ENCODE results near the gene SH2D6.

The SH2D6 gene

DNA sequence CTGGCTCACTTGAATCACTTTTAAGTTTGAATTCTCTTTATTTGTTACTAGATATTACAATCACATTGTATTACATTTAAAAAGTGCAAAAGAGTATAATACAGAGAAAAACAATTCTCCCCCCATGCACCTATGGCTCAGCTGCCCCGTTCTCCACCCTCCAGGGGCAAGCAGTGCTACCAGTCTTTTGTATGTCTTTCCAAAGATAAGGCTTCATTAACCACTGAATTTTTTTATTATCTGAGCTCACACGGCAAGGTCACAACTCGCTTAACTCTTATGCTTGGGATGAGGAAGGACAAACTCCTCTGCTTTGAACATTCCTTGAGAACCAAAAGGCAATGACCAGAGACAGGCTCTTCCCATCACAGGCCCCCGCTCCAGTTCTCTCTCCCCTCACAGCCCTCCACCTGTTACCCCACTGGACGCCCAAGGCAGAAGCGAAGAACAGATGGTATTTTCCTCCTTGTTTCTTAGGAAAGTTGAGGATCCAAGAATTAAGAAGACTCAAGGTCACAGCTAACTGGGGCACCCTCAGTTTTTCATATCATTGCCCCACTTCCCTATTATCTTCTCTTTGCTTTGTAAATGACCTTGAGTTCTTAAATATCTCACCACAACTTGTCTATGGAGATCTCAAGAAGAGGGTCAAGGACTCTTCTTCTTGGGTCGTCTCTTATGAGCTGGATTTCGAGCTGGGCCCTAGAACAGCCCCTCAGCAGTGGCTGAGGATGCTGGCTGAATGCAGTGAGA is 30.1 kb downstream of the SH2D6 start:
- no peak overlapping the region for H3K27ac ChIP-seq
- TF ChIP-seq, protein P1, sequence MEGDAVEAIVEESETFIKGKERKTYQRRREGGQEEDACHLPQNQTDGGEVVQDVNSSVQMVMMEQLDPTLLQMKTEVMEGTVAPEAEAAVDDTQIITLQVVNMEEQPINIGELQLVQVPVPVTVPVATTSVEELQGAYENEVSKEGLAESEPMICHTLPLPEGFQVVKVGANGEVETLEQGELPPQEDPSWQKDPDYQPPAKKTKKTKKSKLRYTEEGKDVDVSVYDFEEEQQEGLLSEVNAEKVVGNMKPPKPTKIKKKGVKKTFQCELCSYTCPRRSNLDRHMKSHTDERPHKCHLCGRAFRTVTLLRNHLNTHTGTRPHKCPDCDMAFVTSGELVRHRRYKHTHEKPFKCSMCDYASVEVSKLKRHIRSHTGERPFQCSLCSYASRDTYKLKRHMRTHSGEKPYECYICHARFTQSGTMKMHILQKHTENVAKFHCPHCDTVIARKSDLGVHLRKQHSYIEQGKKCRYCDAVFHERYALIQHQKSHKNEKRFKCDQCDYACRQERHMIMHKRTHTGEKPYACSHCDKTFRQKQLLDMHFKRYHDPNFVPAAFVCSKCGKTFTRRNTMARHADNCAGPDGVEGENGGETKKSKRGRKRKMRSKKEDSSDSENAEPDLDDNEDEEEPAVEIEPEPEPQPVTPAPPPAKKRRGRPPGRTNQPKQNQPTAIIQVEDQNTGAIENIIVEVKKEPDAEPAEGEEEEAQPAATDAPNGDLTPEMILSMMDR (conservative IDR thresholded peaks at IDR 0.05): no peak

DNA sequence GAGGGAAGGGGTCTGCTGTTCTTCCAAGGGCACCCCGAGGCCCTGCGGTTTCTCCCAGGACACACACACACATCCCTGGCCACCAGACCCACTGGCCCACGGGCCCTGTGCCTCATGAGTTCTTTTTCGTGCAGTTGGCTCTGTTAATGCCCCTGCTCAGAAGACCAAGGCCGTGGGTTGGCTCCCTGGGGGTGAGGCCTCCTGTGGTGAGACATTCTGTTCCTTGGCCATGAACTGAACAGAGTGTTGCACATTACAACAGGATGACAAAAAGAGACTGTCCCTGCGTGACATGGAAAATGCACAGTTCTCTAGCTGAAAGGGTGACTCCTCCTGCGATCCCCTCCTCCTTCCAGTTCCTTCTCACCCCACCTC is 30.7 kb downstream of the SH2D6 start:
- no peak overlapping the region for H3K27ac ChIP-seq
- TF ChIP-seq, protein P1 (conservative IDR thresholded peaks at IDR 0.05): no peak

DNA sequence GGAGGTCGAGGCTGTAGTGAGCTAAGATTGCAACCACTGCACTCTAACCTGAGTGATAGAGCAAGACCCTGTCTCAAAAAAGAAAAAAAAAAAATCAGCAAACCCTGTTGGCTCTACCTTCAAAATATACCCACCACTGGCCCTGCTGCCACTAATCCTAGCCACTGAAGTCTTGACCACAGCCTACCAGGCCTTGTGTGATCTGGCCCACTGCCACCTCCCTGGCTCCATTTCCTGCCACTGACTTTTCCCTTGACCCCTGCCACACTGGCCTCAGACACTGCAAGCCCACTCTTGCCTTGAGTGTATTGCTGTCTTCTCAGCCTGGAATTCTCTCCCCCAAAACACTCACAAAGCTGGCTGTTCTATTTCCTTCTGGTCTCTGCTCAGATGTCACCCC is 33.7 kb downstream of the SH2D6 start:
- TF ChIP-seq, protein P1 (conservative IDR thresholded peaks at IDR 0.05): no peak
- H3K27ac ChIP-seq: no peak overlapping the region

DNA sequence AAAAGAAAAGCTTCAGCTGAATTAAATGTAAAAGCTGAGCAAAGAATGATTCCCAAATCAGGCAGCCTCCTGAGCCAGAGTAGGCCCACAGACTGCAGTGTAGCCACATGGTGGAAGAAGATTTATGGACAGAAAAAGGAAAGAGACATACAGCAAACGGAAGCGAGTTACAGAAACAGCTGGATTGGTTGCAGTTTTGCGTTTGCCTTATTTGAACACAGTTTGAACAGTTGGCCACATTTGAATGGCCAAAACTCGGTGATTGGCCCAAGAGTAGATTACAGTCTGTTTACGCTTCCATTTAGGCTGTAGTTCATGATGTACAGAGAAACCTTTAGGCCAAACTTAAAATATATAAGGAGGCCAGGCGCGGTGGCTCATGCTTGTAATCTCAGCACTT is 35.1 kb downstream of the SH2D6 start:
- TF ChIP-seq, protein P1 (conservative IDR thresholded peaks at IDR 0.05): no peak
- H3K27ac ChIP-seq: no peak overlapping the region

DNA sequence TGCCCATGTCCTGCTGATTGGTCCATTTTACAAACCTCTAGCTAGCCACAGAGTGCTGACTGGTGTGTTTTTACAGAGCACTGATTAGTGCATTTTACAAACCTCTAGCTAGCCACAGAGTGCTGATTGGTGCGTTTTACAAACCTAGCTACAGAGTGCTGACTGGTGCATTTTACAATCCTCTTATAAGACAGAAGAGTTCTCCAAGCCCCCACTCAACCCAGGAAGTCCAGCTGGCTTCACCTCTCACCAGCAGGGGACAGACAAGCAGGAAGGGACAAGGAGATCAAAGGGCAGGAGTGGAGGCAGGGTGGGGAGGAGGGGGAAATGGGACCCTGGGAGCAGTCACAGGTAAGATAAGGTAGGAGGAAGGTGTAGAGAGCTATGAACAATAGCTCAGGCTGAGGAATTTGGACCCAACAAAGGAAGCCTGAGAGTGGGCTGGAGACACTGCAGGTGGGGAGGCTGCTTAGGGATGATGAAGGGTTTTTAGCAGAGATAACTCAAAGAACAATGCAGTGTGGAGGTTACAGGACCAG is 37.1 kb downstream of the SH2D6 start:
- TF ChIP-seq, protein P1 (conservative IDR thresholded peaks at IDR 0.05): no peak
- H3K27ac ChIP-seq: no peak overlapping the region

DNA sequence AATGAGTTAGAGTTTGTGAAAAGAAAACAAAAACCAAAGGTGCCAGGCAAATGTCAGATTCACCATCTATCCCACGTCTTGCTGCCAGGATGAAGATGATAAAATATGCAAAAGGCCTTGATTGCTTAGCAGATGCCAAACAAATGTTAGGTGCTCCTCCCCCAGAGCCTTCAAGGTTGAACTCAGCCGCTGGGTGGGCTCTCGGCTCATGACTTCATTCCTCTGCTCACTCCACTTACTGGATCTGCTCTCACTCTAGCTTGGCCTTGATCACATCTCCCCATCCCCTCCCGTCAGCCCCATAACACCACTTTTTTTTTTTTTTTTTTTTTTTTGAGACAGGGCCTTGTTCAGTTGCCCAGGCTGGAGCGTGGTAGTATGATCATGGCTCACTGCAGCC is 38.5 kb downstream of the SH2D6 start:
- no peak overlapping the region for H3K27ac ChIP-seq
- TF ChIP-seq, protein P1 (conservative IDR thresholded peaks at IDR 0.05): no peak

DNA sequence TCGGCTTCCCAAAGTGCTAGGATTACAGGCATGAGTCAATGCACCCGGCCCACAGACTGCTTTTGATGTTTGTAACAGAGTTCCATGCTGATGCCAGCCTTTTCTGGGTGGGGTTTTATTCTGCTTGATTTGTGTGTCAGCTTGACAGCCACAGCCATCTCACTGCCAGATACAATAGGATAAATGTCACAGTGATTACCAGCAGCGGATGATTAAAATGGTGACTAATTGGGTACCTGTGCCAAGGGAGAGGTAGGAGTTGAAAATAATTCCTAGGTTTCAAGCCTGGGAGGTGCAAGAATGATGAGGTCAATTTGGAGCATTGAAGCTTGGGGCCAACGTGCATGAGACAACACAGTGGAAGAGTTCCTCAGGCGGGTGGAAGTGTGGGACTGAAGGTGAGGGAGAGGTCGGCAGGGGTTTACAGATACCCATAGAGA is 39.4 kb downstream of the SH2D6 start:
- H3K27ac ChIP-seq: no peak overlapping the region
- TF ChIP-seq, protein P1 (conservative IDR thresholded peaks at IDR 0.05): no peak
